Activated CD8-positive, alpha-beta memory T cell treated with anti-CD3 and anti-CD28 coated beads for 24 hours (primary cell): ENCODE results near the gene TOM1.

Source experiments
- DNase-seq: peaks from one replicate; pipeline ENCODE4 v3.0.0-alpha.2; 2020

Gene TOM1

GRCh38 chr22:35325209-35325608 lies 25.5 kb downstream of the TOM1 start:
- no peak for DNase-seq

- no peak for DNase-seq
Observed at GRCh38 chr22:35326854-35327562, 27.3 kb downstream of the TOM1 start.

DNA sequence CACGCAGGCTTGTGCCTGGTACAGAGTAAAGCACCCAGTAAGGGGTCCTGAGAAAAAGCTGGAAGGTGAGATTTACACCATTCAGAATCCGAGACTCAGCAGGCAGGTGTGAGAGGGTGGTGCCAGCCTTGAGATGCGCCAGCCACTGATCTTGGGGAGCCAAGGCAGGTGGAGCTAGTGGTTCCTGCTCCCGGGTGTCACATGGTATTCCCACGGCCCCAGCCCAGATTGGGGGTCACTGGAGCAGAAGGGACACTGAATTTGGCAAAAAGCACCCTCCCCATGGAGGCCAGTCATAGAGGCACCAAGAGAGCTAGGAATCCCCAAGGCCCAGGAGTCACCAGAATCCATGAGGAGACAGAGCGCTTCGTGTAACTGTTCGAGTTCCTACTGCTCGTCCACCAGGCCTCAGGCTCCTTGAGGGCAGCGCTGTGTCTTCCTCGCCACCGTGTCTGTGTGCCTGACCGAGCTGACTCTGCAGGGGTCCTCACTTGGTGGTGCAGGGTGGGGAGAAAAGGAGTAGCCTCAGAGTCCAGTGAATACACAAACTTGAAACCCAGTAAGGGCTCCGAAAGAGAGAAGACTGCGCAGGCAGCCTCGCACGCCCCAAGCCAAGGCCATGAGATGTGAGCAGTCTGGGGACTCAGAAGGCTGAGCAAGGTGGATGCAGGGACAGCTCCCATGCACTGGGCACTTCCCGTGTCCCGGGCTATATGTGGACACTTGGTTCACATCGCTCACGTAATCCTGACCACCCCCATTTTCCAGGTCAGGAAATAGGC lies 28.2 kb downstream of the TOM1 start:
- no peak for DNase-seq

DNA sequence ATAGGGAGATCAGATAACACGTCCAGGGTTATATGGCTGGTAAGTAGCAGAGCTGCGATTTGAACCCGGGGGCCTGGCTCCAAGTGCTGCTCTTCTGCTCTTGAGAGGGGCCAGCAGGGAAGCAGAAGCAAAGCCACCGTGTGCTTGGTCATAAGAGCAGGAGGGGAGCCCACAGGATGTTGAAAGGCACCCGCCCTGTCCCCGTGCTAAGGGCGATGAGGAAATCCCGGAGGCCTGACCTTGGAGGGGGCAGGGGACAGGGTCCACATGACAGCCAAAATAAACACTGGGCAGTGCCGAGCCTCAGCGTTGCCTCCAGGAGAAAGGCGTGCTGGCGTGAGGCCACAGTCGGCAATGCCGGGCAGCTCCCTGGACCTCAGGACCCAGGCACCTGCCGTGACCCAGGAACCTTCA lies 28.8 kb downstream of the TOM1 start:
- DNase-seq = no peak

DNA sequence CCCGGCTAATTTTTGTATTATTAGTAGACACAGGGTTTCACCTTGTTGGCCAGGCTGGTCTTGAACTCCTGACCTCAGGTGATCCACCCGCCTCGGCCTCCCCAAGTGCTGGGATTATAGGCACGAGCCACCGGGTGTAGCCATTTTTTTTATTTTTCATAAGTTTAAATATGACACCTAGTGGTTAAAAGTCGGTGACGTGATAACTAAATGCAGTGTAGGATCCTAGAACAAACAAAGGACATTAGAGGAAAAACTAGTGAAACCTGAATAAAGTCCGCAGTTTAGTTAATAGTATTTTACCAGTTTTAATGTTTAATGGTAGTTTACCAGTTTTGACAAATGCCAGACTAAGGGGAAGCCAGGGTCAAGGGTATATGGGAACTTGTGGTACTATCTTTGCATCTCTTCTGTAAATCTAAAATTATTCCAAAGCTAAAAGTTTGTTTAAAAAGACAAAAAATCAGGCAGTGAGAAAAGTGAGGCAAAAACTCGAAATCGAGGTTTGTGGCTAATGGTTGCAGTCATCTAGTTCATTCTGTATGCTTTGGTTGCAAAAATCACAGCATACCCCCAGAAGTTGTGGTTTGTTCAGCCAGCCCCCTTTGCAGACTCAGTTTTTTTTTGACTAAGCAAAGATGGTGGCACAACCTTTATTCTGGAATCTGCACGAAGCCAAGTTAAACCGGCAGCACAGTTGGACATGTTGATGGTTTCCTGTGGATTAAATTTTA lies 29.6 kb downstream of the TOM1 start:
- no peak for DNase-seq

- peak; percentile 77 for DNase-seq
Observed at GRCh38 chr22:35330258-35330861, 30.7 kb downstream of the TOM1 start.

- no peak for DNase-seq
Observed at GRCh38 chr22:35332278-35332677, 32.6 kb downstream of the TOM1 start.

GRCh38 chr22:35333220-35333619 lies 33.5 kb downstream of the TOM1 start:
- DNase-seq = no peak

GRCh38 chr22:35334004-35334403 lies 34.3 kb downstream of the TOM1 start:
- DNase-seq = no peak

DNA sequence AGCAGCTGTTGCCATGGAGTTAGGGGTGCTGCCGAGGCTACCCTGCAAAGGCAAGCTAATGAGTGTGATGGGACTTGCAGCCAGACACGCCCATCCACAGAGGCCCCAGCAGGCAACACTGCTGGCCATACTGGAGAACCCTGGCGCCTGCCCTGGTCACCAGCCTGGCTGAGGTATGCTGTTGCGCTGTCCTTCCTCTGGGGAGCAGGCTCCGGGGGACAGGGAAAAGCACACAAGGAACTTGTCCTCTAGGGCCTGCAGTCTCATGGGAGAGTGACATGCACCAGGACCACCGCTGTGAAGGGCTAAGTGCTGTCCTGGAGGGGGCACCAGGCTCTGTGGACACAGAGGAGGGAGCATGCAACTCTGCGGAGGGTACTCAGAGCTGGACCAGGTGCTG lies 35.8 kb downstream of the TOM1 start:
- no peak for DNase-seq

DNA sequence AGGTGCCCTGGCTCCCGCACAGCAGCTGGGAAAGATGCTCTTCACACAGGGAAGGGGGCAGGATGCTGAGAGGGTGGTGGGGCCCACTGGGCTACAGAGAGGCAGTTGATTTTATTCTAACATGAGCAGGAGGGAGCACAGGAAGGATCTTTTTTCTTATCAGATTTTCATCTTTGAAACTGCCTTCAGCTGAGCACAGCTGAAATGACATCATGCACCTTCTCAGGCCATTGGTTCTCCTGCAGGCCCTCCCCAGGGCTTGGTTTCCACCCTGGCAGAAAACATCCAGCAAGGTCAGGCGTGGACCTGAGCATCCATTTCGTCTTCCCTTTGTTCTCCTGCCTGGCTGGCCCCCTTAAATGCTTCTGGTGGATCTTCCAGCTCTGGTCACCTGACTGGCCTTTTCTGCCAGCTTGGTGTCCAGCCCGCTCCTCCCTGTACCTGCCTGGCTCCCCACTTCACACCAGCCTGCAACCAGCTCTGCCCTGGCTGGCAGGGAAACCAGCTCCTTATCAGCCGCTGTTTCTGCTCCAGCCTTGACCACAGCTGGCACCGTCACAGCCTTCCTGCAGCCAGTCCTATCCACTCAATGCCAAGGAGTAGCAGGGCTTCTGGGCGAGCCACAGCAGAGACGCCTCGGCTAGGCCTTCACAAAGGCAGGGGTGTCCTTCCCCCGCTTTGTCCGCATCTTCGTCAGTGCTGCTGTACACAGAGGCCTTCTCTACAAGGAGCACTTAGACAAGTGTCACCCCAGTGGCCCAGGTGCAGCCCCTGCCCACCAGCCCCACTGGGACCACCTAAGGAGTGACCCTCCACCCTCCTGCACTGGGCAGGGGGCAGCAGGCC lies 36.5 kb downstream of the TOM1 start:
- no peak for DNase-seq

DNA sequence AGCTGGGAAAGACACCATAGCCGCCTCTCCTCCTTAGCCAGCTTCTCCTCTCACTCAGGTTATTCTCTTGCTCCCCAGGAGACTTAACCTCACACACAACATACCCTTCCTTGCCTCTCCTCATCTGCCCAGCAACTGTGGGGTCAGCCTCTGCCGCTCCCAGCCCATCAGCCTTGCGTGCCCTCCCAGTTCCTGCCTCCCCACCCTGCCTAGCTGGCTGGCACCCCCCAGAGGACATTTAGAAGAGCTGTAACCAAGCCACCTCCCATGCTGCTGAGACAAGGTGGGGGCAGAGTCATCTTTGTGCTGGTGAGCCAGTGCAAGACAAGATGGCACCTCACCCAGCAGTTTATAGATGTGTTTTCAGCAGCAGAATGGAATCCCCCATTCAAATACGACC lies 38.2 kb downstream of the TOM1 start:
- DNase-seq = no peak

- DNase-seq = no peak
Observed at GRCh38 chr22:35341090-35341874, 41.6 kb downstream of the TOM1 start.

- no peak for DNase-seq
Observed at GRCh38 chr22:35342390-35342789, 42.7 kb downstream of the TOM1 start.

- DNase-seq = no peak
Observed at GRCh38 chr22:35343664-35344550, 44.2 kb downstream of the TOM1 start.

GRCh38 chr22:35344956-35345690 lies 45.4 kb downstream of the TOM1 start:
- no peak for DNase-seq

- DNase-seq = no peak
Observed at GRCh38 chr22:35345808-35346505, 46.3 kb downstream of the TOM1 start.

DNA sequence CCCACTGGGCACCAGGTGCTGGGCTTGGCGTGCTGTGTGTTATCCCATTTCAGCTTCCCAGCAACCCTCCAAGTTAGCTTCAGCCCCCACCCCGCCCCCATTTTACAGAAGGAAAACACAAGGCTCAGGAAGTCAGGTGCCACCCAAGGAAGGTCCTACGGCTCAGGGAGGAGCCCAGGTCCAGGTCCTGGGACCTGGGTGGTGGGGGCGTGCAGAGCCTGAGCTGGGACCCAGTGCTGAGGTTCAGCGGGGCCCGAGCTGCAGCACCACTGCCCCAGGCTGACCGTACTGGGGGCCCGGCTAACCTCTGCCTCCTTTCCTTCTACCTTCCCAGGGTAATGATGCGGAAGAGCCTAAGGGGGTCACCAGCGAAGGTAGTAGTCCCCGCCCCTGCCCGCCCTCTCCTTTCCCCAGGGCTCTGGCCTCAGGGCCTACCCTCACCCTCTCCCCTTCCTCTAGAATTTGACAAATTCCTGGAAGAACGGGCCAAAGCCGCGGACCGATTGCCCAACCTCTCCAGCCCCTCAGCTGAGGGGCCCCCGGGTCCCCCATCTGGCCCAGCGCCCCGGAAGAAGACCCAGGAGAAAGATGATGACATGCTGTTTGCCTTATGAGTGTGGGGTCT lies 47.0 kb downstream of the TOM1 start:
- DNase-seq = no peak

GRCh38 chr22:35347462-35347861 lies 47.8 kb downstream of the TOM1 start:
- no peak for DNase-seq
